ENCODE data around the gene ANP32D.
"Not testable (repeated sequence)": the region's sequence is repeated elsewhere in the genome, so short reads cannot be mapped to it uniquely, and the experiment has no call there.

Gene ANP32D

DNA sequence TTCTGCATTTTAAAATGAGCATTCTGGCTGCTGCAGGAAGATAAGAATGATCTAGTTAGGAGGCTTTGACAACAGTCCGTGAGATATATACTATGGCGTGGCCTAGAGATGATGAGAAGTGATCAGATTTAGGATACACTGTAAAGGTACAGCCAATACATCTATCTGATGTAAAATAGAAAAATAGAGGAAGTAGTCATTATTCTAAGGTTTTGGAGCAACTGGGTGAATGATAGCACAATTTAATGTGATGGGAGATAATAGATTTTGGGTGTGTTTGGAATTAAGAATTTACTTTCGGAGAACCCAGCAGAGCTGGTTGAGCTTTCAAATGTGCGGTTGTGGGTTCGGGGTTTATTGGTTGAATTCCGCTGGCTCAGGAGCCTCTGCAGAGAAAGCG lies at the start of gene ANP32D:
Gene ANP32D (plus strand): TSS at position 301 of the 400 bp plus-strand sequence. CDS start 106 bp downstream, outside the sequence.
- no peak for DNase-seq (ENCODE audit: low read depth)
- no peak within 1 kb of the TSS for H3K4me3 ChIP-seq (ENCODE audit: low read length)
- TF ChIP-seq, protein P1, sequence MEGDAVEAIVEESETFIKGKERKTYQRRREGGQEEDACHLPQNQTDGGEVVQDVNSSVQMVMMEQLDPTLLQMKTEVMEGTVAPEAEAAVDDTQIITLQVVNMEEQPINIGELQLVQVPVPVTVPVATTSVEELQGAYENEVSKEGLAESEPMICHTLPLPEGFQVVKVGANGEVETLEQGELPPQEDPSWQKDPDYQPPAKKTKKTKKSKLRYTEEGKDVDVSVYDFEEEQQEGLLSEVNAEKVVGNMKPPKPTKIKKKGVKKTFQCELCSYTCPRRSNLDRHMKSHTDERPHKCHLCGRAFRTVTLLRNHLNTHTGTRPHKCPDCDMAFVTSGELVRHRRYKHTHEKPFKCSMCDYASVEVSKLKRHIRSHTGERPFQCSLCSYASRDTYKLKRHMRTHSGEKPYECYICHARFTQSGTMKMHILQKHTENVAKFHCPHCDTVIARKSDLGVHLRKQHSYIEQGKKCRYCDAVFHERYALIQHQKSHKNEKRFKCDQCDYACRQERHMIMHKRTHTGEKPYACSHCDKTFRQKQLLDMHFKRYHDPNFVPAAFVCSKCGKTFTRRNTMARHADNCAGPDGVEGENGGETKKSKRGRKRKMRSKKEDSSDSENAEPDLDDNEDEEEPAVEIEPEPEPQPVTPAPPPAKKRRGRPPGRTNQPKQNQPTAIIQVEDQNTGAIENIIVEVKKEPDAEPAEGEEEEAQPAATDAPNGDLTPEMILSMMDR (conservative IDR thresholded peaks at IDR 0.05; ENCODE audit: low read depth, low read length) = no peak

DNA sequence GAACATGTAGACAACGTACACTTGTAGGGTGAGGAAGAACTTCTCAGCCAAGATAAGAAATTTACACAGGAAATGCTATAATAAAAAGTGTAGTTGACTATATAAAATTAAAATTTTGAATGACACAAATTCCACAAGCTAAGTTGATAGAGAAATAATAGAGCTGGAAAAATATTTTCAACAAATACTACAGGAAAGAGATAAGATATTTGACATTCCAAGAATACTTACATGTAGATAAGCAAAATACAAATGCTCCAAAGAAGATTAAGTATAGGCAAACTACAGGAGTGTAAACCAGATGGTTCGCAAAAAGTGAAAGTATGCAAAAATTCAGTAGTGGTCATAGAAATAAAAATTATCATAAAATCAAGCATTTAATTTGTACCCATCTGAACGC lies 49.2 kb upstream of the ANP32D start:
- TF ChIP-seq, protein P1 (conservative IDR thresholded peaks at IDR 0.05; ENCODE audit: low read depth, low read length) = no peak
- no peak overlapping the region for H3K4me3 ChIP-seq (ENCODE audit: low read length)
- DNase-seq (ENCODE audit: low read depth) = no peak

DNA sequence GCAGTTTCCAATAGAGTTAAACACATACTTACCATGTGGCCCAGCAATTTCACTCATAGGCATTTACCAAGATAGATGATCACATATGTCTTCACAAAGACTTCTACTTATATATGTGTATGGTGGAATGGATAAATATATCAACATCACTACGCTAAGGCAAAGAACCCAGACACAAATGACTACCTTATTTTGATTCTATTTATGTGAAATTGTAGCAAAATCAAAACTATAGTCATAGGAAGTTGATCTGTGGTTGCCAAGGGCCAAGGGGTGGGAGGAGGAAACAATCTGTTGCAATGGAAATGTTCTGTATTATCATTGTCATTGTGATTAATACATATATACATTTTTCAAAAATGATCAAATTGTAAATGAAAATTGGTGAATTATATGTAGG lies 47.7 kb upstream of the ANP32D start:
- no peak overlapping the region for H3K4me3 ChIP-seq (ENCODE audit: low read length)
- no peak for DNase-seq (ENCODE audit: low read depth)
- TF ChIP-seq, protein P1 (conservative IDR thresholded peaks at IDR 0.05; ENCODE audit: low read depth, low read length) = no peak

DNA sequence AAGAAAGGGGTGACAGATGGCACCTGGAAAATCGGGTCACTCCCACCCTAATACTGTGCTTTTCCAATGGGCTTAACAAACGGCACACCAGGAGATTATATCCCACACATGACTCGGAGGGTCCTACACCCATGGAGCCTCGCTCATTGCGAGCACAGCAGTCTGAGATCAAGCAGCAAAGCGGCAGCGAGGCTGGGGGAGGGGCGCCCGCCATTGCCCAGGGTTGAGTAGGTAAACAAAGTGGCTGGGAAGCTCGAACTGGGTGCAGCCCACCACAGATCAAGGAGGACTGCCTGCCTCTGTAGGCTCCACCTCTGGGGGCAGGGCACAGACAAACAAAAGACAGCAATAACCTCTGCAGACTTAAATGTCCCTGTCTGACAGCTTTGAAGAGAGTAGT lies 38.3 kb upstream of the ANP32D start:
- DNase-seq (ENCODE audit: low read depth); H3K4me3 ChIP-seq (ENCODE audit: low read length): not testable (repeated sequence)

DNA sequence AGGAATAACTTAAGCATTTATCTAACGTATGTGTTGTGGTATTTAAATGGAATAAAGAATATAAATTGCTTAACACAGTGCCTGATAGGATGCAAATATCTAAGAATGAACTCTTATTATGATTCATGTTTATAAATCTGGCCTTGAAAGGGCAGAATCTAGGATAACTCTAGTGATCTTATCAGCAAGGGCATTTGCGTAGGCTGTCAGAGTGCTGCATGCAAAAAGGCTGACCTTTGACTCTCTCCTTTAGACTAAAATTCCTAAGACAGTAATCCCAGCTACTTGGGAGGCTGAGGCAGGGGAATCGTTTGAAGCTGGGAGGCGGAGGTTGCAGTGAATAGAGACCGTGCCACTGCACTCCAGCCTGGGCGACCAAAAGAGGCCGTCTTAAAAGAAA lies 31.3 kb upstream of the ANP32D start:
- peak; percentile 56 for DNase-seq (ENCODE audit: low read depth)
- H3K4me3 ChIP-seq (ENCODE audit: low read length) = no peak overlapping the region
- TF ChIP-seq, protein P1 (conservative IDR thresholded peaks at IDR 0.05; ENCODE audit: low read depth, low read length) = no peak

DNA sequence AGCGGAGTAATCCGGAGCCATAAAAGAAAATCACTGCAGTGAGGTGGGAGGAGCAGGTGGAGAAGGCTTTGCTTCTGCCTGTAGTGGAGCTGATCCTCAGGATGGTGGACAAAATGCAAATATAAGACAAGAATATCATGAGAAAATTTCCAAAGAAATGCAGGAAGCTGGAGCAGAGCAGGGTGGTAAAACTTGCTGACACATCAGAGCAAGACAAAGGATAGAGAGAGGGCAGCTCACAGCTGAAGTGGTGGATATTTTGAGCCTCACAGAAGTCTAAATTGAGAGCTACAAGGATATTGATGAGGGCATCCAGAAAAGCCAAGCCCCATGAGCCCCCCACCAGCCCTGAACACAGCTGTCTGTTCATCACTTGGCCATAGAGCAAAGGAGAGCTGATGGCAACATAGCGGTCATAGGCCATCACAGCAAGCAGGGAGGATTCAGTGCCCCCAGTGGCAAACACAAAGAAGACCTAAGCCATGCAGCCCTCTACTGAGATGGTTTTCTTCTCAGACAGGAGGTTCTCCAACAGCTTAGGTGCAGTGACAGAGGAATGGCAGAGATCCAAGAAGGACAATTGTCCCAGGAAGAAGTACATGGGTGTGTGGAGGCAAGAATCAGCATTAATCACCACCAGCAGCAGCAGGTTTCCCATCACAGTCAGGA lies 30.0 kb upstream of the ANP32D start:
- no peak overlapping the region for H3K4me3 ChIP-seq (ENCODE audit: low read length)
- TF ChIP-seq, protein P1 (conservative IDR thresholded peaks at IDR 0.05; ENCODE audit: low read depth, low read length) = no peak
- DNase-seq (ENCODE audit: low read depth) = no peak

DNA sequence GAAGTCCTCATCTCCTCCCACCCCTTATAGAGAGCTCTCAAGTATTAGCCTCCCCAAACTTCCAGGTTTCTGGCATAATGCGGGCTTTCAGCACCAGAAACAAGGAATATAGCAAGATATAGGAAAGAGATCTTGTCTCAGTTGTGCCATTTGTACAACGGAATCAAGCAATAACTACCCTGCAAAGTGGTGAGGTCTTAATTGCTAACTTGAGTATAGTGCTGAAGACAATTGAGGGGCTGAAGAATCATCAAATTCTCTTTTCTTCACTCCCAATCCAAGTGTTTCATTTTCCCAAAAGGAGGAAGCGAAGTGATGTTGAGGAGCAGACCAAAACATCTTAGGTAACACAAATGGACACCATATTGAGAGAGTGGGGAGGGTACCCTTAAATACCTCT lies 26.8 kb upstream of the ANP32D start:
- no peak for DNase-seq (ENCODE audit: low read depth)
- TF ChIP-seq, protein P1 (conservative IDR thresholded peaks at IDR 0.05; ENCODE audit: low read depth, low read length) = no peak
- H3K4me3 ChIP-seq (ENCODE audit: low read length) = no peak overlapping the region

All from retinal pigment epithelial cell (primary cell).